Mammary epithelial cell (primary cell): Measurements from ENCODE around the gene SYTL1.

Experiments
- EZH2 ChIP-seq: IDR thresholded peaks from 2 replicates; pipeline ENCODE4 v1.6.1; 2012; ENCODE audit warnings: low read length, inconsistent platforms, borderline replicate concordance
- TF ChIP-seq, protein P1 (sequence below), 2 donors: IDR thresholded peaks in 1 of 2; conservative IDR thresholded peaks in 1 of 2; 2 replicates each; pipeline ENCODE4 v1.5.1; 2011 to 2012; ENCODE audit warnings: inconsistent platforms in 2 of 2, low read length in 2 of 2, mild to moderate bottlenecking in 2 of 2, control low read depth in 1 of 2, low read depth in 1 of 2; ENCODE audit not compliant: insufficient read depth in 1 of 2; ENCODE audit errors: extremely low read depth in 1 of 2

DNA sequence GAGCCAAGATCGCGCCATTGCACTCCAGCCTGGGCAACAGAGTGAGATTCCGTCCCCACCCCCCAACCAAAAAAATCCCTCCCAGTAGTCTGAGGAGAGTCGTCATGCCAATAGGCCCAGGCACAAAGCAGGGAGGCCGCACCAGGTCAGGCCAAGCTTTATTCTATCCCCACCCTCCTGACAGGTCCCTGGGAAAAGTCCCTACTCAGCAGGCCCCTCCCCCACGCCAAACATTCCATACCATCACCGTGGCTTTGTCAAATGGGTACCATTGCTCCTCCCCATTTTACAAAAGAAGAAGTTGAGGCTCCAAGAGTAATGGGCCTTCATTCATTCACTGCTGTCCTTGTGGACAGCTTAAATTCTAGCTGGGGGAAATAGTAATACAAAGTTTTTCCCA lies 55.9 kb downstream of the SYTL1 start:
- TF ChIP-seq, protein P1, sequence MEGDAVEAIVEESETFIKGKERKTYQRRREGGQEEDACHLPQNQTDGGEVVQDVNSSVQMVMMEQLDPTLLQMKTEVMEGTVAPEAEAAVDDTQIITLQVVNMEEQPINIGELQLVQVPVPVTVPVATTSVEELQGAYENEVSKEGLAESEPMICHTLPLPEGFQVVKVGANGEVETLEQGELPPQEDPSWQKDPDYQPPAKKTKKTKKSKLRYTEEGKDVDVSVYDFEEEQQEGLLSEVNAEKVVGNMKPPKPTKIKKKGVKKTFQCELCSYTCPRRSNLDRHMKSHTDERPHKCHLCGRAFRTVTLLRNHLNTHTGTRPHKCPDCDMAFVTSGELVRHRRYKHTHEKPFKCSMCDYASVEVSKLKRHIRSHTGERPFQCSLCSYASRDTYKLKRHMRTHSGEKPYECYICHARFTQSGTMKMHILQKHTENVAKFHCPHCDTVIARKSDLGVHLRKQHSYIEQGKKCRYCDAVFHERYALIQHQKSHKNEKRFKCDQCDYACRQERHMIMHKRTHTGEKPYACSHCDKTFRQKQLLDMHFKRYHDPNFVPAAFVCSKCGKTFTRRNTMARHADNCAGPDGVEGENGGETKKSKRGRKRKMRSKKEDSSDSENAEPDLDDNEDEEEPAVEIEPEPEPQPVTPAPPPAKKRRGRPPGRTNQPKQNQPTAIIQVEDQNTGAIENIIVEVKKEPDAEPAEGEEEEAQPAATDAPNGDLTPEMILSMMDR (conservative IDR thresholded peaks at IDR 0.05 in 1 of 2, IDR thresholded peaks at IDR 0.05 in 1 of 2; ENCODE audit: extremely low read depth in 1 of 2, insufficient read depth in 1 of 2, low read depth in 1 of 2, low read length in 2 of 2) = no peak
- TF ChIP-seq EZH2 = no peak
